Smooth muscle cell (in vitro differentiated cells): ENCODE results near the gene FLNA. TPM values are rescaled to one million over a fixed set of nuclear protein-coding genes. Genes with fewer than 3 reads are reported as not detected.

Experiments used
- DNase-seq: peaks from one replicate; lab custom pipeline; 2025; ENCODE audit not compliant: unreplicated experiment; lab: John Stamatoyannopoulos, UW
- H2AFZ ChIP-seq: fragments of 200-600 bp; sonication (generic); 2 replicates; pipeline ENCODE4 v1.6.0; 2016; ENCODE audit warnings: antibody characterized with exemption, low read depth, mild to moderate bottlenecking
- H3F3A ChIP-seq: fragments of 200-600 bp; sonication (generic); 2 replicates; pipeline ENCODE4 v1.6.0; 2017; ENCODE audit warnings: antibody characterized with exemption, low read depth
- H3K27ac ChIP-seq: fragments of 200-600 bp; sonication (generic); 2 replicates; pipeline ENCODE4 v1.5.1; 2016; ENCODE audit warnings: low read depth, mild to moderate bottlenecking
- H3K27me3 ChIP-seq: fragments of 200-600 bp; sonication (generic); 2 replicates; pipeline ENCODE4 v1.6.1; 2016; ENCODE audit warnings: low read depth, mild to moderate bottlenecking
- H3K36me3 ChIP-seq: fragments of 200-600 bp; sonication (generic); 2 replicates; pipeline ENCODE4 v1.5.1; 2016; ENCODE audit warnings: low read depth
- H3K4me1 ChIP-seq: fragments of 200-600 bp; sonication (generic); 2 replicates; pipeline ENCODE4 v1.5.1; 2016; ENCODE audit warnings: low read depth
- H3K4me2 ChIP-seq: fragments of 200-600 bp; sonication (generic); 2 replicates; pipeline ENCODE4 v1.6.0; 2016; ENCODE audit warnings: mild to moderate bottlenecking
- H3K4me3 ChIP-seq: fragments of 200-600 bp; sonication (generic); 2 replicates; pipeline ENCODE4 v1.5.1; 2016; ENCODE audit warnings: mild to moderate bottlenecking
- H3K79me2 ChIP-seq: fragments of 200-600 bp; sonication (generic); 2 replicates; pipeline ENCODE4 v1.6.0; 2016; ENCODE audit warnings: low read depth, mild to moderate bottlenecking
- H3K9ac ChIP-seq: fragments of 200-600 bp; sonication (generic); 2 replicates; pipeline ENCODE4 v1.6.0; 2016; ENCODE audit warnings: low read depth
- H3K9me3 ChIP-seq: fragments of 200-600 bp; sonication (generic); replicated peaks from 2 replicates; pipeline ENCODE4 v1.5.1; 2016; ENCODE audit warnings: low read depth
- H4K20me1 ChIP-seq: fragments of 200-600 bp; sonication (generic); 2 replicates; pipeline ENCODE4 v1.6.0; 2016; ENCODE audit warnings: low read depth
- WGBS: methylation state at CpG from one replicate; pipeline ENCODE4 v1.1.7; 2016; ENCODE audit warnings: low lambda C conversion rate; 5-methylcytosine and 5-hydroxymethylcytosine counted together
- polyA plus RNA-seq: library from polyadenylated mRNA; unstranded; fragments of >200 nt; fragmentation: Nextera tagmentation; extraction: Ambion mirVana; gene quantifications from 2 replicates; pipeline ENCODE4 v1.2.1, GENCODE V29; 2016
- total RNA-seq: library from RNA; depleted of rRNA; stranded (reverse); fragments of >200 nt; gene quantifications from 2 replicates; pipeline ENCODE4 v1.2.3, GENCODE V29; 2014
- TF ChIP-seq, protein P1 (sequence below): fragments of 200-600 bp; sonication (generic); IDR thresholded peaks from 2 replicates; pipeline ENCODE4 v1.5.1; 2017; ENCODE audit warnings: borderline replicate concordance, mild to moderate bottlenecking, antibody characterized with exemption; ENCODE audit not compliant: insufficient read depth, poor library complexity, severe bottlenecking

The FLNA gene
- total and polyA plus RNA-seq, 2 experiments from 2014 or later: 860 to 1,632 TPM

DNA sequence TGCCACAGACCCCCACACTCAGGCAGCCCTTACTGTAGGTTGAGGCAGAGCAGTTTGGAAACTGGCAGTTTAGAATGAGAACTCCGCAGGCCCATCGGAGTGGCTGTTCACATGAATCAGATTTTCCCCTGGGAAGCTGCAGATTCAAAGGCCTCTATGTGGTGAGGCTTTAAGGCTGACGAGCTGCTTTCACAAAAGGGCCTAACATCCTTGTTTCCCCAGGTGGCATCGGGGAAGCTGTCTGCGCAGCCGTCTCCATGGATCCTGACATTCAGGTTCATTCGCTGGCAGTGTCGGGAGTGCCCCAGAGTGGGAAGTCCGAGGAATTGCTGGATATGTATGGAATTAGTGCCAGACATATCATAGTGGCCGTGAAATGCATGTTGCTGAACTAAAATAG lies 45.1 kb downstream of the FLNA start:
- Histone ChIP-seq H2AFZ (no peak overlapping the region), H3F3A (no peaks in the 10 kb centered on the region), H3K27me3 (no peaks in the 10 kb centered on the region), H3K27ac (no peak overlapping the region), H3K4me3 (no peak overlapping the region), H3K4me2 (no peak overlapping the region), H4K20me1 (no peaks in the 10 kb centered on the region), H3K36me3 (no peaks in the 10 kb centered on the region), H3K79me2 (no peaks in the 10 kb centered on the region), H3K9ac (no peak overlapping the region), H3K9me3 (no peaks in the 10 kb centered on the region), H3K4me1 (no peaks in the 10 kb centered on the region)
- DNase-seq: no peak
- WGBS: 71% methylated on average over 10 of the region's 10 CpGs
- TF ChIP-seq, protein P1, sequence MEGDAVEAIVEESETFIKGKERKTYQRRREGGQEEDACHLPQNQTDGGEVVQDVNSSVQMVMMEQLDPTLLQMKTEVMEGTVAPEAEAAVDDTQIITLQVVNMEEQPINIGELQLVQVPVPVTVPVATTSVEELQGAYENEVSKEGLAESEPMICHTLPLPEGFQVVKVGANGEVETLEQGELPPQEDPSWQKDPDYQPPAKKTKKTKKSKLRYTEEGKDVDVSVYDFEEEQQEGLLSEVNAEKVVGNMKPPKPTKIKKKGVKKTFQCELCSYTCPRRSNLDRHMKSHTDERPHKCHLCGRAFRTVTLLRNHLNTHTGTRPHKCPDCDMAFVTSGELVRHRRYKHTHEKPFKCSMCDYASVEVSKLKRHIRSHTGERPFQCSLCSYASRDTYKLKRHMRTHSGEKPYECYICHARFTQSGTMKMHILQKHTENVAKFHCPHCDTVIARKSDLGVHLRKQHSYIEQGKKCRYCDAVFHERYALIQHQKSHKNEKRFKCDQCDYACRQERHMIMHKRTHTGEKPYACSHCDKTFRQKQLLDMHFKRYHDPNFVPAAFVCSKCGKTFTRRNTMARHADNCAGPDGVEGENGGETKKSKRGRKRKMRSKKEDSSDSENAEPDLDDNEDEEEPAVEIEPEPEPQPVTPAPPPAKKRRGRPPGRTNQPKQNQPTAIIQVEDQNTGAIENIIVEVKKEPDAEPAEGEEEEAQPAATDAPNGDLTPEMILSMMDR: no peak

DNA sequence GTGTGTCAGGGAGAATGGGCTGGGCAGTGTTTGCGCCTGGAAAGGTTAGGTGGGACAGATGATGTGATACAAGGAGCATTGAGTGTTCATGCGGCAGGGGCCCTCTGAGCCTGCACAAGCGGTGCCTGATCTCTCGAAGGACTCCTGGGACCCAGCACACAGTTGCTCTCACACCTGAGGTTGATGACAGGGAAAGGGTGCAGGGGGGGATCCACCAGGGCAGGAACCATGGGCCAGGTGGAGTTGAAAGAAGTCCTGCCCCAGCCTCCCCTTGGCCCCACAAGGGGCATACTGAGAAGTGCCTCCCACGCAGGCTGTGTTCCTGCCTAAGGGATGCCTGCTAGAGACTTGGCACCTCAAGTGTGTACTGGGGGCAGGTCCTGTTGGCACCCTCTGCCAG lies 45.8 kb downstream of the FLNA start:
- Histone ChIP-seq H2AFZ (no peak overlapping the region), H3K4me3 (no peak overlapping the region), H3K9me3 (no peaks in the 10 kb centered on the region), H4K20me1 (no peaks in the 10 kb centered on the region), H3F3A (no peaks in the 10 kb centered on the region), H3K4me1 (no peaks in the 10 kb centered on the region), H3K27ac (no peak overlapping the region), H3K27me3 (no peaks in the 10 kb centered on the region), H3K36me3 (no peaks in the 10 kb centered on the region), H3K9ac (no peak overlapping the region), H3K79me2 (no peaks in the 10 kb centered on the region), H3K4me2 (no peak overlapping the region)
- TF ChIP-seq, protein P1: no peak
- DNase-seq: no peak
- 84% methylated on average over 5 of the region's 5 CpGs for WGBS

DNA sequence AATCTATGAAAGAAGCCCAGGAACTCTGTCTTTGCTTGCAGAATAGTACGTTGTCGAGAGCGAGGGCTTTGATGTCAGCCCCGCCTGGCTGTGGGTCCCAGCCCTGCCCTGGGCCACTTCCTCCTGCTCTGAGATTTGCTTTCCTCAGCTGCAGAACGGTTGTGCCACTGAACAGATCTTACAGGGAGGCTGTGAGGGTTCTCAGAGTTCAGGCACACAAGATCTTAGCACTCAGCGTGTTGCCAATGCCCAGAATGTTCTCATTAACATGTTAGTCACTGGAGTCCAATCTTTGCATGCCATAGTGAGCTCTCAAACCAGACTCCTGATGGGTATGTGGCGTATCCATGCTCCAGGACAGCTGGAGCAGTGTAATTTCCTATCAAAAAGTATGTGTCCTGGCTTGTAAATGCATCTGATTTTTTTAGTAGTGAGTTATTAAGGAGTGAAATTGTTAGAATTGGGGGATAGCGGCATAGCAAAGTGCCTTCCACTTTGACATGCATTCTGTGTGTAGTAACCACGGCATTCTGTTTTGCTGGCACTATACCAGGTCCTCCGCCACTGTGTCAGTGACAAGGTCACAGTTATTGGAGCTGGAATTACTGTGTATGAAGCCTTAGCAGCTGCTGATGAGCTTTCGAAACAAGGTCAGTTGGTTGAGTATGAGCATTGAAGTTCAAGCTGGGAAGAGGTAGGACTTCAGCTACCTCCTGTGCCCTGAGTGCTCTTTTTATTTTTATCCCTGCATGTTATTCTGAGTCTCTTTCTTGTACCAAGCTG lies 47.2 kb downstream of the FLNA start:
- H3K4me1 ChIP-seq: no peaks in the 10 kb centered on the region
- no peak overlapping the region for H2AFZ ChIP-seq
- H3K79me2 ChIP-seq: no peaks in the 10 kb centered on the region
- WGBS: 67% methylated on average over 11 of the region's 11 CpGs
- TF ChIP-seq, protein P1: no peak
- no peak overlapping the region for H3K4me3 ChIP-seq
- no peaks in the 10 kb centered on the region for H4K20me1 ChIP-seq
- no peaks in the 10 kb centered on the region for H3K9me3 ChIP-seq
- no peak overlapping the region for H3K4me2 ChIP-seq
- no peaks in the 10 kb centered on the region for H3F3A ChIP-seq
- no peaks in the 10 kb centered on the region for H3K36me3 ChIP-seq
- no peak for DNase-seq
- no peaks in the 10 kb centered on the region for H3K27me3 ChIP-seq
- no peak overlapping the region for H3K27ac ChIP-seq
- no peak overlapping the region for H3K9ac ChIP-seq

DNA sequence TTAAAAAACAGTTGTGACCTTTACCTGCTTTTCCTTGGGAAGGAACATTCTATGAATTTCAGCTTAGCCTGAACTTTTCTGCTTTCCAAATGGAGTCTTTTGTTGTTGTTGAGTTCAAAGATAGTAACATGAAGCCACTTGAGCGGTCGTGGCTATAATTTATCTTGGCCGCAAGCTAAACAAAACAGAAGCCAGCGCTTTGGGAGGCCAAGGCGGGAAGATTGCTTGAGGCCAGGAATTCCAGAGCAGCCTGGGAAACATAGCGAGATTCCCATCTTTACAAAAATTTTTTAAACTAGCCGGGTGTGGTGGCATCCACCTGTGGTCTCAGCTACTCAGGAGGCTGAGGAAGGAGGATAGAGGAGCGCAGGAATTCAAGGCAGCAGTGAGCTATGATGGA lies 48.9 kb downstream of the FLNA start:
- no peak for DNase-seq
- Histone ChIP-seq H4K20me1 (no peaks in the 10 kb centered on the region), H3K4me3 (no peak overlapping the region), H3K27ac (no peak overlapping the region), H3K4me2 (no peak overlapping the region), H3K36me3 (no peaks in the 10 kb centered on the region), H3K4me1 (no peaks in the 10 kb centered on the region), H3K79me2 (no peaks in the 10 kb centered on the region), H3K9ac (no peak overlapping the region), H3F3A (no peaks in the 10 kb centered on the region), H3K27me3 (no peaks in the 10 kb centered on the region), H2AFZ (no peak overlapping the region), H3K9me3 (no peaks in the 10 kb centered on the region)
- TF ChIP-seq, protein P1: no peak
- 59% methylated on average over 8 of the region's 8 CpGs for WGBS
